Heart left ventricle (tissue), 16 donors: ENCODE measurements around the gene PRPSAP1. TPM values are rescaled to one million over a fixed set of nuclear protein-coding genes. Genes with fewer than 3 reads are reported as not detected.
A peak's percentile ranks its signal among the peaks of the same experiment; 100 is the strongest.

ENCODE experiments used
- ATAC-seq, 4 donors: fragments of 200-7000 bp; cut with Tn5 transposase; one replicate each; pipeline ENCODE4 v1.9.1; 2020 to 2022; ENCODE audit warnings: moderate library complexity in 4 of 4, mild to moderate bottlenecking in 3 of 4, moderate number of reproducible peaks in 1 of 4
- DNase-seq, 5 donors: peaks; one replicate each; pipeline ENCODE4 v3.0.0-alpha.2; 2020
- H3K27ac ChIP-seq, 12 donors: fragments of 200-600 bp; sonication (generic) in 4 of 12; one replicate each; pipeline versions ENCODE4 v1.5.0 to v1.8.0; 2016 to 2022; ENCODE audit warnings: mild to moderate bottlenecking in 2 of 12
- H3K27me3 ChIP-seq, 9 donors: fragments of 200-600 bp; sonication (generic) in 2 of 9; one replicate each; pipeline versions ENCODE4 v1.5.1 to v1.8.0; 2016 to 2022; ENCODE audit warnings: mild to moderate bottlenecking in 3 of 9
- H3K36me3 ChIP-seq, 9 donors: fragments of 200-600 bp; sonication (generic) in 2 of 9; one replicate each; pipeline versions ENCODE4 v1.5.0 to v1.8.0; 2018 to 2022; ENCODE audit warnings: mild to moderate bottlenecking in 2 of 9
- H3K4me1 ChIP-seq, 12 donors: fragments of 200-600 bp; sonication (generic) in 4 of 12; one replicate each; pipeline versions ENCODE4 v1.5.0 to v1.8.0; 2016 to 2022; ENCODE audit warnings: mild to moderate bottlenecking in 3 of 12
- H3K4me3 ChIP-seq, 12 donors: fragments of 200-600 bp; sonication (generic) in 4 of 12; one replicate each; pipeline versions ENCODE4 v1.5.0 to v1.8.0; 2017 to 2022; ENCODE audit warnings: mild to moderate bottlenecking in 9 of 12, moderate library complexity in 4 of 12
- H3K9me3 ChIP-seq, 12 donors: fragments of 200-600 bp; sonication (generic) in 4 of 12; one replicate each; pipeline versions ENCODE4 v1.5.0 to v1.8.0; 2016 to 2022; ENCODE audit warnings: mild to moderate bottlenecking in 1 of 12
- CTCF ChIP-seq, 12 donors: fragments of 200-600 bp; sonication (generic) in 4 of 12; IDR thresholded peaks; one replicate each; pipeline versions ENCODE4 v1.5.0 to v1.8.0; 2018 to 2022; ENCODE audit warnings: antibody characterized with exemption in 12 of 12, mild to moderate bottlenecking in 5 of 12
- POLR2A ChIP-seq, 2 donors: fragments of 450-650 bp; IDR thresholded peaks; one replicate each; pipeline ENCODE4 v1.6.1; 2017; ENCODE audit warnings: antibody characterized with exemption in 2 of 2, mild to moderate bottlenecking in 2 of 2, moderate library complexity in 2 of 2
- WGBS, 4 donors: extraction: QIAGEN DNeasy Blood & Tissue Kit in 2 of 4; methylation state at CpG; one replicate each; pipeline versions ENCODE4 v1.1.5 to v1.1.7; 2013 to 2018; 5-methylcytosine and 5-hydroxymethylcytosine counted together
- intact Hi-C, 10 donors: fragments of 100-400 bp; cut with DNase I; formaldehyde crosslinking; loops; one replicate each; pipeline versions ENCODE4 v1.11.1 to v1.14.2; 2022
- polyA plus RNA-seq, 2 donors: library from polyadenylated mRNA; stranded (reverse); fragments of 200-250 nt; gene quantifications; one replicate each; pipeline ENCODE4 v1.2.3, GENCODE V29; 2013
- total RNA-seq, 9 donors: library from RNA; depleted of rRNA in 2 of 9; stranded (reverse); fragments of >200 nt in 2 of 9; fragmentation: NEBNext Ultra II Directional in 3 of 9; extraction: Animal tissue kit (Norgen Biotek cat#: 25700) in 3 of 9; gene quantifications; one replicate each; pipeline versions ENCODE4 v1.1.0 to v1.2.4, GENCODE V29; 2016 to 2023
- donor health status: ischemic (EF 13 %, LVEDD 7.1; RV severe dilation, severe dysfunction).
- donor health status: healthy with polysubstance abuse.
- donor health status: DM: no; HTN: yes; CAD: no.
- donor health status: DM: no; HTN: no; CAD: no.
- donor health status: ischemic (EF 25% LVEDD 6.9; RV normal size, moderate dysfunction).
- donor health status: ischemic (EF 25% LVEDD 5.7; RV mildly dilated, moderate dysfunction).
- donor health status: healthy.
- donor health status: DM: yes; HTN: yes; CAD: no.
- donor health status: ischemic (EF 35%, LVEDD 5.7; RV mildly dilated, moderate dysfunction).
- donor health status: nonischemic (EF 11% LVEDD 7.7; RV severe dilation, severe dysfunction).
- donor health status: DM: yes; HTN: yes; CAD: no.
- donor health status: PGD.
- donor health status: ischemic (EF 29% LVEDD 5.4; RV normal size, mild dysfunction).
- donor health status: nonischemic (EF 23%, LVEDD 6.1; RV moderate dilation, normal function).

PRPSAP1 gene
- total and polyA plus RNA-seq, 11 donors, result 22.7 to 39.7 (median 30.9) TPM

- no peaks in the 10 kb centered on the region for H3K27me3 ChIP-seq
- H3K27ac ChIP-seq, result peak overlapping the region in 1 of 12 donors; percentile 32
- intact Hi-C loops, result loop anchor here in 6 of 10 donors (5.0 to 10.0 kb wide), 6 partner anchors 92 to 372 kb away; partner anchors contain the start of gene MRPL38 (in 1 of the 6)
- H3K36me3 ChIP-seq, result no peaks in the 10 kb centered on the region
- TF ChIP-seq CTCF (IDR thresholded peaks at IDR 0.05), result no peak
- no peak for TF ChIP-seq POLR2A (IDR thresholded peaks at IDR 0.05)
- peaks cover 3 to 31% (median 16%) of the 10 kb centered on the region in 12 donors for H3K4me1 ChIP-seq
- no peak overlapping the region for H3K4me3 ChIP-seq
- H3K9me3 ChIP-seq, result no peaks in the 10 kb centered on the region
- 86 to 91% (median 90%) methylated on average over 17 to 19 of the region's 19 CpGs for WGBS, 4 donors
- DNase-seq, result no peak
- ATAC-seq, result no peak
Measured at GRCh38 chr17:76276461-76277299, 77.0 kb downstream of the PRPSAP1 start.

GRCh38 chr17:76276069-76276431, 77.7 kb downstream of the PRPSAP1 start:
- Histone ChIP-seq H3K27ac (no peak overlapping the region), H3K27me3 (no peaks in the 10 kb centered on the region), H3K36me3 (peaks cover 0 to 3% (median 0%) of the 10 kb centered on the region in 9 donors), H3K4me3 (no peak overlapping the region), H3K9me3 (no peaks in the 10 kb centered on the region), H3K4me1 (peaks cover 3 to 36% (median 22%) of the 10 kb centered on the region in 12 donors)
- TF ChIP-seq CTCF (IDR thresholded peaks at IDR 0.05), result no peak
- no peak for TF ChIP-seq POLR2A (IDR thresholded peaks at IDR 0.05)
- ATAC-seq, result no peak
- WGBS, 4 donors, result 90 to 97% (median 92%) methylated on average over 9 to 11 of the region's 11 CpGs
- DNase-seq, result no peak
- intact Hi-C loops, result loop anchor here in 6 of 10 donors (5.0 to 10.0 kb wide), 6 partner anchors 91 to 371 kb away; partner anchors contain the start of gene MRPL38 (in 1 of the 6)

- H3K36me3 ChIP-seq, result peaks cover 0 to 8% (median 4%) of the 10 kb centered on the region in 9 donors
- no peaks in the 10 kb centered on the region for H3K27me3 ChIP-seq
- no peaks in the 10 kb centered on the region for H3K9me3 ChIP-seq
- DNase-seq (no peak), ATAC-seq (no peak)
- WGBS, 4 donors, result 86 to 95% (median 87%) methylated on average over 17 to 22 of the region's 22 CpGs
- no peak overlapping the region for H3K4me3 ChIP-seq
- peaks cover 3 to 41% (median 27%) of the 10 kb centered on the region in 12 donors for H3K4me1 ChIP-seq
- intact Hi-C loops, result loop anchor here in 6 of 10 donors (5.0 to 10.0 kb wide), 6 partner anchors 91 to 371 kb away; partner anchors contain the start of gene MRPL38 (in 1 of the 6)
- no peak for TF ChIP-seq POLR2A (IDR thresholded peaks at IDR 0.05)
- TF ChIP-seq CTCF (IDR thresholded peaks at IDR 0.05), result no peak
- no peak overlapping the region for H3K27ac ChIP-seq
Measured at GRCh38 chr17:76275382-76276068, 78.2 kb downstream of the PRPSAP1 start.
